Mesenteric fat pad (tissue), 1 donor: Measurements from ENCODE around the gene LEAP2. TPM values are rescaled to one million over a fixed set of nuclear protein-coding genes. Genes with fewer than 3 reads are reported as not detected.

ENCODE experiments used
- total RNA-seq: library from RNA; stranded (reverse); fragmentation: NEBNext Ultra II Directional; extraction: Animal tissue kit (Norgen Biotek cat#: 25700); gene quantifications from one replicate; pipeline ENCODE4 v1.2.1, GENCODE V29; 2021
- donor health status: DM: yes; HTN: yes; CAD: no.

The LEAP2 gene
- total RNA-seq, 1 donor from 2014 or later, result 1.2 TPM

Other genes starting within 250 kb of the LEAP2 start
- gene IL13, start 215.5 kb upstream of the LEAP2 start, total RNA-seq, result not detected
- not detected for gene IL4, start 199.7 kb upstream of the LEAP2 start, total RNA-seq
- 5.2 TPM for gene KIF3A, start 136.1 kb upstream of the LEAP2 start, total RNA-seq
- not detected for gene CCNI2, start 126.2 kb upstream of the LEAP2 start, total RNA-seq
- 33.4 TPM for gene SEPTIN8, start 96.4 kb upstream of the LEAP2 start, total RNA-seq
- not detected for gene SOWAHA, start 60.4 kb upstream of the LEAP2 start, total RNA-seq
- gene SHROOM1, start 43.0 kb upstream of the LEAP2 start, total RNA-seq, result 10.6 TPM
- gene GDF9, start 7.2 kb upstream of the LEAP2 start, total RNA-seq, result not detected
- 391 TPM for gene UQCRQ, start 7.0 kb upstream of the LEAP2 start, total RNA-seq
- 87.5 TPM for gene AFF4, start 90.0 kb downstream of the LEAP2 start, total RNA-seq
- gene ZCCHC10, start 152.9 kb downstream of the LEAP2 start, total RNA-seq, result 13.9 TPM
- 101 TPM for gene HSPA4, start 178.3 kb downstream of the LEAP2 start, total RNA-seq